Tibial nerve (tissue), 4 donors: ENCODE results near the gene FOXF1.

Source experiments
- EP300 ChIP-seq, 2 donors: sonication (generic); formaldehyde crosslinking; IDR thresholded peaks; one replicate each; pipeline ENCODE4 v1.6.1; 2017; ENCODE audit warnings: antibody characterized with exemption in 2 of 2, mild to moderate bottlenecking in 1 of 2
- POLR2A ChIP-seq, 2 donors: fragments of 450-650 bp; IDR thresholded peaks; one replicate each; pipeline ENCODE4 v1.6.1; 2017; ENCODE audit warnings: antibody characterized with exemption in 2 of 2, mild to moderate bottlenecking in 2 of 2, moderate library complexity in 2 of 2
- TF ChIP-seq, protein P1 (sequence below), 5 experiments: fragments of 200-600 bp in 3 of 5; fragments of 450-650 bp in 2 of 5; sonication (generic) in 3 of 5; IDR thresholded peaks; one replicate each; pipeline ENCODE4 v1.5.1; 2016 to 2019; ENCODE audit warnings: antibody characterized with exemption in 5 of 5, mild to moderate bottlenecking in 3 of 5, moderate library complexity in 2 of 5

DNA sequence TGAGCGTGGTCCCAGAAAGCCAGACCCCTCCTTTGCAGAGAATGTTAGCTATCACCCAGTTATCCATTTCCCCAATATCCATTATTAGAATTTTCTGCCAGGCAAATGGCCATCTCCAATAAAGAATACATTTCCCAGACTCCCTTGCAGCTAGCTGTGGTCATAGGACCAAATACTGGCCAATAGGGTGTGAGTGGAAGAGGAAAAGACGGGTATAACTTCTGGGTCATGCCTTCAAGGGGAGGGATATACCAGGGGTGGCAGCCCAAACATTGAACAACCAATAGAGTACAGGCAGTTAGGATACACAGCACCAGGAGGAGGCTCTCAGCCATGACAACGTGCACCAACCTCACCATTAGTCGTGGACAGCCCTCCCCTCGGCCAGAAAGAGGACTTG lies 26.1 kb upstream of the FOXF1 start:
- TF ChIP-seq EP300 (IDR thresholded peaks at IDR 0.05): no peak
- TF ChIP-seq, protein P1, sequence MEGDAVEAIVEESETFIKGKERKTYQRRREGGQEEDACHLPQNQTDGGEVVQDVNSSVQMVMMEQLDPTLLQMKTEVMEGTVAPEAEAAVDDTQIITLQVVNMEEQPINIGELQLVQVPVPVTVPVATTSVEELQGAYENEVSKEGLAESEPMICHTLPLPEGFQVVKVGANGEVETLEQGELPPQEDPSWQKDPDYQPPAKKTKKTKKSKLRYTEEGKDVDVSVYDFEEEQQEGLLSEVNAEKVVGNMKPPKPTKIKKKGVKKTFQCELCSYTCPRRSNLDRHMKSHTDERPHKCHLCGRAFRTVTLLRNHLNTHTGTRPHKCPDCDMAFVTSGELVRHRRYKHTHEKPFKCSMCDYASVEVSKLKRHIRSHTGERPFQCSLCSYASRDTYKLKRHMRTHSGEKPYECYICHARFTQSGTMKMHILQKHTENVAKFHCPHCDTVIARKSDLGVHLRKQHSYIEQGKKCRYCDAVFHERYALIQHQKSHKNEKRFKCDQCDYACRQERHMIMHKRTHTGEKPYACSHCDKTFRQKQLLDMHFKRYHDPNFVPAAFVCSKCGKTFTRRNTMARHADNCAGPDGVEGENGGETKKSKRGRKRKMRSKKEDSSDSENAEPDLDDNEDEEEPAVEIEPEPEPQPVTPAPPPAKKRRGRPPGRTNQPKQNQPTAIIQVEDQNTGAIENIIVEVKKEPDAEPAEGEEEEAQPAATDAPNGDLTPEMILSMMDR (IDR thresholded peaks at IDR 0.05): no peak
- no peak for TF ChIP-seq POLR2A (IDR thresholded peaks at IDR 0.05)
